Heart left ventricle (tissue), 13 donors: ENCODE measurements around the gene RPS6KA2.

ENCODE experiments used
- CTCF ChIP-seq, 12 donors: fragments of 200-600 bp; sonication (generic) in 4 of 12; IDR thresholded peaks; one replicate each; pipeline versions ENCODE4 v1.5.0 to v1.8.0; 2018 to 2022; ENCODE audit warnings: antibody characterized with exemption in 12 of 12, mild to moderate bottlenecking in 5 of 12
- POLR2A ChIP-seq, 2 donors: fragments of 450-650 bp; IDR thresholded peaks; one replicate each; pipeline ENCODE4 v1.6.1; 2017; ENCODE audit warnings: antibody characterized with exemption in 2 of 2, mild to moderate bottlenecking in 2 of 2, moderate library complexity in 2 of 2
- donor health status: ischemic (EF 13 %, LVEDD 7.1; RV severe dilation, severe dysfunction).
- donor health status: DM: no; HTN: yes; CAD: no.
- donor health status: DM: no; HTN: no; CAD: no.
- donor health status: ischemic (EF 25% LVEDD 6.9; RV normal size, moderate dysfunction).
- donor health status: ischemic (EF 25% LVEDD 5.7; RV mildly dilated, moderate dysfunction).
- donor health status: ischemic (EF 35%, LVEDD 5.7; RV mildly dilated, moderate dysfunction).
- donor health status: nonischemic (EF 11% LVEDD 7.7; RV severe dilation, severe dysfunction).
- donor health status: DM: yes; HTN: yes; CAD: no.
- donor health status: PGD.
- donor health status: ischemic (EF 29% LVEDD 5.4; RV normal size, mild dysfunction).
- donor health status: nonischemic (EF 23%, LVEDD 6.1; RV moderate dilation, normal function).

GRCh38 chr6:166559662-166560061, 67.4 kb downstream of the RPS6KA2 start:
- TF ChIP-seq CTCF (IDR thresholded peaks at IDR 0.05) (no peak), POLR2A (IDR thresholded peaks at IDR 0.05) (no peak)
